ENCODE results near the gene CPN2.

CPN2 gene

GRCh38 chr3:194327218-194328052 lies 23.7 kb downstream of the CPN2 start:
- no peak for TF ChIP-seq PATZ1 (CRISPR knock-in tag; IDR thresholded peaks at IDR 0.05; ENCODE audit: borderline replicate concordance)
- TF ChIP-seq CSDC2 (CRISPR knock-in tag; IDR thresholded peaks at IDR 0.05), result no peak
- no peak for TF ChIP-seq GLIS3 (CRISPR knock-in tag; IDR thresholded peaks at IDR 0.05)
- no peak for TF ChIP-seq OSR1 (CRISPR knock-in tag; IDR thresholded peaks at IDR 0.05)
- no peak for TF ChIP-seq SNAI2 (CRISPR knock-in tag; IDR thresholded peaks at IDR 0.05)
- no peak for TF ChIP-seq ARNTL (CRISPR knock-in tag; IDR thresholded peaks at IDR 0.05; ENCODE audit: borderline replicate concordance, low read depth)
- no peak for ATAC-seq

GRCh38 chr3:194326968-194327217 lies 24.2 kb downstream of the CPN2 start:
- ATAC-seq, result no peak
- no peak for TF ChIP-seq RARB (CRISPR knock-in tag; IDR thresholded peaks at IDR 0.05)
- TF ChIP-seq ZNF70 (CRISPR knock-in tag; IDR thresholded peaks at IDR 0.05), result no peak
- TF ChIP-seq OSR1 (CRISPR knock-in tag; IDR thresholded peaks at IDR 0.05), result no peak
- no peak for TF ChIP-seq PPARA (CRISPR knock-in tag; IDR thresholded peaks at IDR 0.05; ENCODE audit: borderline replicate concordance)
- TF ChIP-seq ZFP3 (CRISPR knock-in tag; IDR thresholded peaks at IDR 0.05), result no peak
- no peak for TF ChIP-seq ZFP30 (CRISPR knock-in tag; IDR thresholded peaks at IDR 0.05)
- no peak for TF ChIP-seq TSHZ2 (CRISPR knock-in tag; IDR thresholded peaks at IDR 0.05)
- no peak for TF ChIP-seq ZNF8 (CRISPR knock-in tag; IDR thresholded peaks at IDR 0.05)
- no peak for TF ChIP-seq SNAI2 (CRISPR knock-in tag; IDR thresholded peaks at IDR 0.05)
- TF ChIP-seq CSDC2 (CRISPR knock-in tag; IDR thresholded peaks at IDR 0.05), result no peak
- no peak for TF ChIP-seq ZC3H10 (CRISPR knock-in tag; IDR thresholded peaks at IDR 0.05)
- TF ChIP-seq PATZ1 (CRISPR knock-in tag; IDR thresholded peaks at IDR 0.05; ENCODE audit: borderline replicate concordance), result no peak
- no peak for TF ChIP-seq ARNTL (CRISPR knock-in tag; IDR thresholded peaks at IDR 0.05; ENCODE audit: borderline replicate concordance, low read depth)
- no peak for TF ChIP-seq CREB5 (CRISPR knock-in tag; IDR thresholded peaks at IDR 0.05; ENCODE audit: low read depth)
- TF ChIP-seq TCF4 (CRISPR knock-in tag; IDR thresholded peaks at IDR 0.05; ENCODE audit: borderline replicate concordance), result no peak
- no peak for TF ChIP-seq ZNF565 (CRISPR knock-in tag; conservative IDR thresholded peaks at IDR 0.05; ENCODE audit: low read depth)
- no peak for TF ChIP-seq POU6F1 (CRISPR knock-in tag; IDR thresholded peaks at IDR 0.05; ENCODE audit: borderline replicate concordance, low read depth)

GRCh38 chr3:194326192-194326967 lies 24.7 kb downstream of the CPN2 start:
- no peak for ATAC-seq
- no peak for TF ChIP-seq GLIS3 (CRISPR knock-in tag; IDR thresholded peaks at IDR 0.05)
- no peak for TF ChIP-seq BACH2 (CRISPR knock-in tag; IDR thresholded peaks at IDR 0.05; ENCODE audit: borderline replicate concordance)
- TF ChIP-seq ARNTL (CRISPR knock-in tag; IDR thresholded peaks at IDR 0.05; ENCODE audit: borderline replicate concordance, low read depth), result no peak
- TF ChIP-seq CSDC2 (CRISPR knock-in tag; IDR thresholded peaks at IDR 0.05), result no peak
- no peak for TF ChIP-seq ZFP30 (CRISPR knock-in tag; IDR thresholded peaks at IDR 0.05)
- no peak for TF ChIP-seq ZC3H10 (CRISPR knock-in tag; IDR thresholded peaks at IDR 0.05)
- no peak for TF ChIP-seq RARB (CRISPR knock-in tag; IDR thresholded peaks at IDR 0.05)
- TF ChIP-seq TCF4 (CRISPR knock-in tag; IDR thresholded peaks at IDR 0.05; ENCODE audit: borderline replicate concordance), result no peak
- TF ChIP-seq CSRNP3 (CRISPR knock-in tag; IDR thresholded peaks at IDR 0.05), result no peak
- TF ChIP-seq ZFP3 (CRISPR knock-in tag; IDR thresholded peaks at IDR 0.05), result no peak
- TF ChIP-seq PATZ1 (CRISPR knock-in tag; IDR thresholded peaks at IDR 0.05; ENCODE audit: borderline replicate concordance), result no peak
- no peak for TF ChIP-seq OSR1 (CRISPR knock-in tag; IDR thresholded peaks at IDR 0.05)
